A549 (cell line): ENCODE data around the gene ADK. TPM values are rescaled to one million over a fixed set of nuclear protein-coding genes. Genes with fewer than 3 reads are reported as not detected.

Experiments used
- ATAC-seq, 2 experiments: fragments of 200-7000 bp in 1 of 2; fragments of >200 bp in 1 of 2; cut with Nextera tagmentation in 1 of 2; cut with Tn5 transposase in 1 of 2; 3 replicates each; pipeline versions ENCODE4 v1.8.0 to v1.9.1; 2018 to 2020; ENCODE audit warnings: mild to moderate bottlenecking in 1 of 2, moderate library complexity in 1 of 2
- CTCF ChIA-PET: fragments of 300-600 bp; sonication (Branson Sonifier 250); formaldehyde crosslinking; extraction: SDS; loops from one replicate; lab custom pipeline; 2021; ENCODE audit warnings: antibody characterized with exemption, inconsistent platforms; lab: Yijun Ruan, JAX
- POLR2A ChIA-PET: fragments of 350-600 bp; formaldehyde crosslinking; extraction: SDS; loops from one replicate; lab custom pipeline; 2021; ENCODE audit warnings: antibody characterized with exemption, inconsistent platforms; lab: Yijun Ruan, JAX
- DNase-seq, 2 experiments: peaks; one replicate each; pipeline versions ENCODE4 v3.0.0 to v3.0.0-alpha.2; 2011 to 2016; ENCODE audit warnings: low read depth in 1 of 2, low spot score in 1 of 2
- FAIRE-seq: peaks from 2 replicates; lab custom pipeline; 2011; peaks lifted over from hg19 to GRCh38; lab: Jason Lieb, UNC
- H3K27ac ChIP-seq, 2 experiments: fragments of >200 bp; sonication (Bioruptor Twin); formaldehyde crosslinking; 3 replicates each; pipeline ENCODE4 v1.5.1; 2016 to 2017
- H3K4me1 ChIP-seq: fragments of >200 bp; sonication (Bioruptor Twin); formaldehyde crosslinking; 3 replicates; pipeline ENCODE4 v1.6.1; 2016
- H3K4me2 ChIP-seq: fragments of >200 bp; sonication (Bioruptor Twin); formaldehyde crosslinking; 3 replicates; pipeline ENCODE4 v1.6.1; 2016
- H3K4me3 ChIP-seq: fragments of >200 bp; sonication (Bioruptor Twin); formaldehyde crosslinking; 3 replicates; pipeline ENCODE4 v1.5.1; 2016
- H3K9me3 ChIP-seq: fragments of >200 bp; sonication (Bioruptor Twin); formaldehyde crosslinking; 3 replicates; pipeline ENCODE4 v1.6.1; 2016
- ATOH8 ChIP-seq: fragments of 250-450 bp; sonication (Bioruptor Pico); IDR thresholded peaks from 2 replicates; pipeline ENCODE4 v1.5.0; 2020; ENCODE audit warnings: low read depth, mild to moderate bottlenecking, moderate library complexity
- CBX8 ChIP-seq: fragments of 200-600 bp; sonication (generic); IDR thresholded peaks from 2 replicates; pipeline ENCODE4 v1.6.1; 2016
- CHD4 ChIP-seq: fragments of 200-600 bp; sonication (generic); IDR thresholded peaks from 2 replicates; pipeline ENCODE4 v1.6.1; 2016; ENCODE audit warnings: antibody characterized with exemption, mild to moderate bottlenecking, borderline replicate concordance
- E2F6 ChIP-seq: IDR thresholded peaks from 2 replicates; pipeline ENCODE4 v1.6.1; 2012; ENCODE audit warnings: low read depth, borderline replicate concordance
- EHMT2 ChIP-seq: fragments of 200-600 bp; sonication (generic); IDR thresholded peaks from 2 replicates; pipeline ENCODE4 v1.6.1; 2016; ENCODE audit warnings: antibody characterized with exemption, low read depth, mild to moderate bottlenecking, moderate library complexity
- EP300 ChIP-seq, 2 experiments: fragments of >200 bp; sonication (Bioruptor Twin); formaldehyde crosslinking; IDR thresholded peaks; 2 replicates in 1 of 2; 3 replicates in 1 of 2; pipeline ENCODE4 v1.6.1; 2016 to 2017
- ESRRA ChIP-seq: fragments of 150-350 bp; IDR thresholded peaks from 2 replicates; pipeline ENCODE4 v1.6.1; 2014; ENCODE audit warnings: mild to moderate bottlenecking, low read length, borderline replicate concordance
- GATA3 ChIP-seq: IDR thresholded peaks from 2 replicates; pipeline ENCODE4 v1.6.1; 2012; ENCODE audit warnings: borderline replicate concordance
- HDAC2 ChIP-seq: fragments of 200-600 bp; sonication (generic); IDR thresholded peaks from 2 replicates; pipeline ENCODE4 v1.6.1; 2016
- HES2 ChIP-seq: fragments of >200 bp; sonication (Bioruptor Twin); formaldehyde crosslinking; IDR thresholded peaks from 2 replicates; pipeline ENCODE4 v1.6.1; 2016
- HOXA7 ChIP-seq: fragments of 250-450 bp; sonication (Bioruptor Pico); IDR thresholded peaks from 2 replicates; pipeline ENCODE4 v1.5.0; 2020; ENCODE audit warnings: mild to moderate bottlenecking, moderate library complexity
- JUN ChIP-seq, 2 experiments: fragments of >200 bp; sonication (Bioruptor Twin); formaldehyde crosslinking; IDR thresholded peaks; 2 replicates in 1 of 2; 3 replicates in 1 of 2; pipeline ENCODE4 v1.6.1; 2016 to 2017
- JUNB ChIP-seq: fragments of >200 bp; sonication (Bioruptor Twin); formaldehyde crosslinking; IDR thresholded peaks from 2 replicates; pipeline ENCODE4 v1.6.1; 2016
- MYC ChIP-seq: IDR thresholded peaks from 2 replicates; pipeline ENCODE4 v1.6.1; 2012; ENCODE audit warnings: mild to moderate bottlenecking, inconsistent platforms, low read length, improper control_type of control experiment, borderline replicate concordance
- NR3C1 ChIP-seq: fragments of >200 bp; sonication (Bioruptor Twin); formaldehyde crosslinking; IDR thresholded peaks from 3 replicates; pipeline ENCODE4 v1.6.1; 2017
- PHF8 ChIP-seq: fragments of 200-600 bp; sonication (generic); IDR thresholded peaks from 2 replicates; pipeline ENCODE4 v1.6.1; 2016; ENCODE audit warnings: low read depth, mild to moderate bottlenecking, antibody characterized with exemption, moderate library complexity, borderline replicate concordance
- POLR2A ChIP-seq: IDR thresholded peaks from 2 replicates; pipeline ENCODE4 v1.6.1; 2012; ENCODE audit warnings: mild to moderate bottlenecking, low read length
- RCOR1 ChIP-seq: fragments of 150-350 bp; IDR thresholded peaks from 2 replicates; pipeline ENCODE4 v1.6.1; 2014; ENCODE audit warnings: antibody characterized with exemption, low read length, low read depth
- REST ChIP-seq: fragments of 200-600 bp; sonication (generic); IDR thresholded peaks from 2 replicates; pipeline ENCODE4 v1.6.1; 2016; ENCODE audit warnings: antibody characterized with exemption, mild to moderate bottlenecking, moderate library complexity
- ZNF302 ChIP-seq: fragments of 250-450 bp; sonication (Bioruptor Pico); IDR thresholded peaks from 2 replicates; pipeline ENCODE4 v1.9.0; 2021; ENCODE audit warnings: inconsistent platforms, mild to moderate bottlenecking, moderate library complexity
- ZSCAN20 ChIP-seq: fragments of 250-450 bp; sonication (Bioruptor Pico); IDR thresholded peaks from 2 replicates; pipeline ENCODE4 v1.8.0; 2022; ENCODE audit warnings: mild to moderate bottlenecking, moderate library complexity
- WGBS: methylation state at CpG from one replicate; pipeline ENCODE4 v1.1.6; 2017; ENCODE audit errors: missing lambda C conversion rate; 5-methylcytosine and 5-hydroxymethylcytosine counted together
- polyA plus RNA-seq, 4 experiments: library from polyadenylated mRNA; depleted of rRNA in 3 of 4; stranded (reverse); fragments of >200 nt; fragmentation: RNase III in 1 of 4; extraction: RNeasy Plus Mini Kit Qiagen cat#74134 plus additional on column Dnase treatment in 1 of 4; gene quantifications; 2 replicates in 3 of 4; 3 replicates in 1 of 4; pipeline ENCODE4 v1.2.3, GENCODE V29; 2011 to 2017
- TF ChIP-seq, protein P1 (sequence below): fragments of 450-650 bp; IDR thresholded peaks from 2 replicates; pipeline ENCODE4 v1.6.1; 2014; ENCODE audit warnings: antibody characterized with exemption

The ADK gene
- polyA plus RNA-seq, 2 of the 4 experiments (the other 2 are of a cell fraction): 35.8 to 40.7 TPM

GRCh38 chr10:74589851-74590250, 438.8 kb downstream of the ADK start:
- H3K4me3 ChIP-seq: no peak overlapping the region
- TF ChIP-seq CBX8: no peak
- TF ChIP-seq REST: no peak
- H3K9me3 ChIP-seq: no peaks in the 10 kb centered on the region
- WGBS: 91% methylated on average over 2 of the region's 2 CpGs
- H3K27ac ChIP-seq: no peak overlapping the region; a peak in 1 of 6 replicates
- peaks cover 5% of the 10 kb centered on the region; the same call in 1 of the 3 replicates for H3K4me1 ChIP-seq
- no peak for FAIRE-seq
- H3K4me2 ChIP-seq: no peak overlapping the region
- DNase-seq: no peak
- CTCF ChIA-PET: no interaction called here
- POLR2A ChIA-PET: no interaction called here
- no peak for ATAC-seq

- Histone ChIP-seq H3K9me3 (no peaks in the 10 kb centered on the region), H3K4me3 (no peak overlapping the region)
- TF ChIP-seq ZSCAN20 (CRISPR knock-in tag): no peak
- no peak for TF ChIP-seq HES2
- no peak for TF ChIP-seq EHMT2
- TF ChIP-seq PHF8: no peak
- TF ChIP-seq ESRRA: no peak
- no peak for TF ChIP-seq E2F6
- no peak for TF ChIP-seq JUNB
- no peak for TF ChIP-seq NR3C1
- TF ChIP-seq, protein P1, sequence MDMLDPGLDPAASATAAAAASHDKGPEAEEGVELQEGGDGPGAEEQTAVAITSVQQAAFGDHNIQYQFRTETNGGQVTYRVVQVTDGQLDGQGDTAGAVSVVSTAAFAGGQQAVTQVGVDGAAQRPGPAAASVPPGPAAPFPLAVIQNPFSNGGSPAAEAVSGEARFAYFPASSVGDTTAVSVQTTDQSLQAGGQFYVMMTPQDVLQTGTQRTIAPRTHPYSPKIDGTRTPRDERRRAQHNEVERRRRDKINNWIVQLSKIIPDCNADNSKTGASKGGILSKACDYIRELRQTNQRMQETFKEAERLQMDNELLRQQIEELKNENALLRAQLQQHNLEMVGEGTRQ: no peak
- no peak for TF ChIP-seq CHD4
- TF ChIP-seq EP300 (IDR thresholded peaks at IDR 0.05): no peak
- TF ChIP-seq, all 56 proteins: peak for 0
- 77% methylated on average over 2 of the region's 2 CpGs for WGBS
- DNase-seq (no peak), ATAC-seq (no peak), FAIRE-seq (no peak)
- Histone ChIP-seq H3K27ac (no peak overlapping the region), H3K4me1 (peaks cover 5% of the 10 kb centered on the region; the same call in 1 of the 3 replicates), H3K4me2 (no peak overlapping the region)
- POLR2A ChIA-PET: no interaction called here
- CTCF ChIA-PET: no interaction called here
Observed at GRCh38 chr10:74593470-74593869, 442.4 kb downstream of the ADK start.

- WGBS: 93% methylated on average over 7 of the region's 7 CpGs
- H3K4me3 ChIP-seq: no peak overlapping the region
- H3K4me1 ChIP-seq: peaks cover 5% of the 10 kb centered on the region; the same call in 1 of the 3 replicates
- DNase-seq: no peak
- no peak for FAIRE-seq
- no peak overlapping the region for H3K27ac ChIP-seq
- no peak for ATAC-seq
- no peaks in the 10 kb centered on the region for H3K9me3 ChIP-seq
- H3K4me2 ChIP-seq: no peak overlapping the region
- TF ChIP-seq GATA3 (no peak), CHD4 (no peak), ZSCAN20 (CRISPR knock-in tag) (no peak), MYC (no peak), REST (no peak), HOXA7 (CRISPR knock-in tag) (no peak), ZNF302 (CRISPR knock-in tag) (no peak), POLR2A (no peak), ATOH8 (no peak), HDAC2 (no peak), RCOR1 (no peak), JUN (IDR thresholded peaks at IDR 0.05) (no peak)
- TF ChIP-seq, all 56 proteins: peak for 0
- ChIA-PET CTCF (no interaction called here), POLR2A (no interaction called here)
Observed at GRCh38 chr10:74596713-74597112, 445.7 kb downstream of the ADK start.
